Ishikawa (cell line): ENCODE data around the gene APOOL.

ENCODE experiments used
- CEBPB ChIP-seq: IDR thresholded peaks from 2 replicates; pipeline ENCODE4 v1.6.1; 2012
- CREB1 ChIP-seq: IDR thresholded peaks from 2 replicates; pipeline ENCODE4 v1.6.1; 2012; ENCODE audit warnings: low read depth
- EGR1 ChIP-seq: IDR thresholded peaks from 2 replicates; pipeline ENCODE4 v1.6.1; 2012
- EP300 ChIP-seq: IDR thresholded peaks from 2 replicates; pipeline ENCODE4 v1.6.1; 2012; ENCODE audit warnings: borderline replicate concordance
- FOXM1 ChIP-seq: IDR thresholded peaks from 2 replicates; pipeline ENCODE4 v1.6.1; 2012; ENCODE audit warnings: low read depth, borderline replicate concordance
- NFIC ChIP-seq: IDR thresholded peaks from 2 replicates; pipeline ENCODE4 v1.6.1; 2012
- RAD21 ChIP-seq: IDR thresholded peaks from 2 replicates; pipeline ENCODE4 v1.6.1; 2012; ENCODE audit warnings: low read depth
- TAF1 ChIP-seq: IDR thresholded peaks from 2 replicates; pipeline ENCODE4 v1.6.1; 2012; ENCODE audit warnings: low read depth, mild to moderate bottlenecking
- TCF12 ChIP-seq: IDR thresholded peaks from 2 replicates; pipeline ENCODE4 v1.6.1; 2012; ENCODE audit warnings: low read depth
- TEAD4 ChIP-seq: IDR thresholded peaks from 2 replicates; pipeline ENCODE4 v1.6.1; 2012
- YY1 ChIP-seq: IDR thresholded peaks from 2 replicates; pipeline ENCODE4 v1.6.1; 2012; ENCODE audit warnings: low read depth
- ZBTB7A ChIP-seq: IDR thresholded peaks from 2 replicates; pipeline ENCODE4 v1.6.1; 2012; ENCODE audit warnings: low read depth
- TF ChIP-seq, protein P1 (sequence below): IDR thresholded peaks from 2 replicates; pipeline ENCODE4 v1.6.1; 2012
- TF ChIP-seq, protein P2 (sequence below): IDR thresholded peaks from 2 replicates; pipeline ENCODE4 v1.6.1; 2012
- TF ChIP-seq, protein P3 (sequence below): IDR thresholded peaks from 2 replicates; pipeline ENCODE4 v1.6.1; 2012; ENCODE audit warnings: low read depth, mild to moderate bottlenecking

The APOOL gene, protein sequence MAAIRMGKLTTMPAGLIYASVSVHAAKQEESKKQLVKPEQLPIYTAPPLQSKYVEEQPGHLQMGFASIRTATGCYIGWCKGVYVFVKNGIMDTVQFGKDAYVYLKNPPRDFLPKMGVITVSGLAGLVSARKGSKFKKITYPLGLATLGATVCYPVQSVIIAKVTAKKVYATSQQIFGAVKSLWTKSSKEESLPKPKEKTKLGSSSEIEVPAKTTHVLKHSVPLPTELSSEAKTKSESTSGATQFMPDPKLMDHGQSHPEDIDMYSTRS

DNA sequence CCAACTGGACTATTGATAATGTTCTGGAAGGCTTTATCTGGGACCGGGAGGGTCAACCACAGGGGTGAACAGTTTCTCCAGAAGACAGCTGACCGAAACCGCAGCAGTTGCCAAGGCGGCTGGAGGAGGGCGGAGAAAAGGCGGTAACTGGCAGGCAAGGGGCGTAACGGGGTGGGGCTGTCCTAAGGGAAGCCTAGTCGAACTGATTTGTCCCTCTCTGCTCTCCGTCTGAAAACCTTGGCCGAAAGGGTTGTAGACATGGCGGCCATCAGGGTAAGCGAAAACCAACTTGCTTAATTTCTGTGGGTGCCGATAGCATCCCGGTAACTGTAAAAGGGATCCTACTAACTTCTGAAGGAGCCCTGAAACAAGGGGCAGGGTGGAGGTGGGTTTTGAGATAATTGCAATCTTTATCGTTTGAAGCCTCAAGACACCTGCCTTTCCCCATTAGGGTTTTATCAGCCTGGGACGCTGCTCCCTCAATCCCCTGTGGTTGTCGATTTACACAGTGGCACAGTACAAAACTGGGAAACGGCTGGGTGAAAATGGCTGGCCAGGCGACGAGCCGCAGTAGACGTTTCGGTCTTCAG lies at the start of gene APOOL:
TSS of gene APOOL (plus strand) at position 223 of the 590 bp plus-strand sequence. CDS start at position 259, 36 bp downstream.
- TF ChIP-seq ZBTB7A (no peak), YY1 (peak; percentile 89), TAF1 (peak; percentile 56; the same call in 1 of the 2 replicates)

DNA sequence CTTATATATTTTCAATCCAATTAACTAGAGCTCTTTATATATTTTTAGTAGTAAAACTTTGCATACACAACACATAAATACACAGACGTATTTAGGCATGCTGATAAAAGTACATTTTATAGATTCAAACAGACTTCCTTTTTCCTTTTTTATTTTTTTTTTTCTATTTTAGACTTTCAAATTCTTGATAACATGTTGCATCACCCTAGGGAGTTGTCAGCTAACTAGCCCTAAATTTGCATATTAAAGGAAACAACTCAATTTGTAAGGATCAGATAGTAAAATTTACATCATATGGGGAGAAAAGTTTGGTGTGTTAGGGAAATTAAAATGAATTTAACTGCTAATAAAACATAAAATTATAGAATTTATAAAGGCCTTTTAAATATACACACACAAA lies 47.4 kb upstream of the APOOL start:
- TF ChIP-seq TCF12 (no peak), CREB1 (no peak), FOXM1 (no peak), TEAD4 (no peak), RAD21 (no peak), EGR1 (no peak), EP300 (no peak), CEBPB (no peak), NFIC (no peak), TAF1 (no peak), ZBTB7A (no peak), YY1 (no peak)
- TF ChIP-seq, protein P1, sequence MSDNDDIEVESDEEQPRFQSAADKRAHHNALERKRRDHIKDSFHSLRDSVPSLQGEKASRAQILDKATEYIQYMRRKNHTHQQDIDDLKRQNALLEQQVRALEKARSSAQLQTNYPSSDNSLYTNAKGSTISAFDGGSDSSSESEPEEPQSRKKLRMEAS, result no peak
- TF ChIP-seq, protein P2, sequence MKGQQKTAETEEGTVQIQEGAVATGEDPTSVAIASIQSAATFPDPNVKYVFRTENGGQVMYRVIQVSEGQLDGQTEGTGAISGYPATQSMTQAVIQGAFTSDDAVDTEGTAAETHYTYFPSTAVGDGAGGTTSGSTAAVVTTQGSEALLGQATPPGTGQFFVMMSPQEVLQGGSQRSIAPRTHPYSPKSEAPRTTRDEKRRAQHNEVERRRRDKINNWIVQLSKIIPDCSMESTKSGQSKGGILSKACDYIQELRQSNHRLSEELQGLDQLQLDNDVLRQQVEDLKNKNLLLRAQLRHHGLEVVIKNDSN, result no peak
- TF ChIP-seq, protein P3, sequence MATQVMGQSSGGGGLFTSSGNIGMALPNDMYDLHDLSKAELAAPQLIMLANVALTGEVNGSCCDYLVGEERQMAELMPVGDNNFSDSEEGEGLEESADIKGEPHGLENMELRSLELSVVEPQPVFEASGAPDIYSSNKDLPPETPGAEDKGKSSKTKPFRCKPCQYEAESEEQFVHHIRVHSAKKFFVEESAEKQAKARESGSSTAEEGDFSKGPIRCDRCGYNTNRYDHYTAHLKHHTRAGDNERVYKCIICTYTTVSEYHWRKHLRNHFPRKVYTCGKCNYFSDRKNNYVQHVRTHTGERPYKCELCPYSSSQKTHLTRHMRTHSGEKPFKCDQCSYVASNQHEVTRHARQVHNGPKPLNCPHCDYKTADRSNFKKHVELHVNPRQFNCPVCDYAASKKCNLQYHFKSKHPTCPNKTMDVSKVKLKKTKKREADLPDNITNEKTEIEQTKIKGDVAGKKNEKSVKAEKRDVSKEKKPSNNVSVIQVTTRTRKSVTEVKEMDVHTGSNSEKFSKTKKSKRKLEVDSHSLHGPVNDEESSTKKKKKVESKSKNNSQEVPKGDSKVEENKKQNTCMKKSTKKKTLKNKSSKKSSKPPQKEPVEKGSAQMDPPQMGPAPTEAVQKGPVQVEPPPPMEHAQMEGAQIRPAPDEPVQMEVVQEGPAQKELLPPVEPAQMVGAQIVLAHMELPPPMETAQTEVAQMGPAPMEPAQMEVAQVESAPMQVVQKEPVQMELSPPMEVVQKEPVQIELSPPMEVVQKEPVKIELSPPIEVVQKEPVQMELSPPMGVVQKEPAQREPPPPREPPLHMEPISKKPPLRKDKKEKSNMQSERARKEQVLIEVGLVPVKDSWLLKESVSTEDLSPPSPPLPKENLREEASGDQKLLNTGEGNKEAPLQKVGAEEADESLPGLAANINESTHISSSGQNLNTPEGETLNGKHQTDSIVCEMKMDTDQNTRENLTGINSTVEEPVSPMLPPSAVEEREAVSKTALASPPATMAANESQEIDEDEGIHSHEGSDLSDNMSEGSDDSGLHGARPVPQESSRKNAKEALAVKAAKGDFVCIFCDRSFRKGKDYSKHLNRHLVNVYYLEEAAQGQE, result no peak

DNA sequence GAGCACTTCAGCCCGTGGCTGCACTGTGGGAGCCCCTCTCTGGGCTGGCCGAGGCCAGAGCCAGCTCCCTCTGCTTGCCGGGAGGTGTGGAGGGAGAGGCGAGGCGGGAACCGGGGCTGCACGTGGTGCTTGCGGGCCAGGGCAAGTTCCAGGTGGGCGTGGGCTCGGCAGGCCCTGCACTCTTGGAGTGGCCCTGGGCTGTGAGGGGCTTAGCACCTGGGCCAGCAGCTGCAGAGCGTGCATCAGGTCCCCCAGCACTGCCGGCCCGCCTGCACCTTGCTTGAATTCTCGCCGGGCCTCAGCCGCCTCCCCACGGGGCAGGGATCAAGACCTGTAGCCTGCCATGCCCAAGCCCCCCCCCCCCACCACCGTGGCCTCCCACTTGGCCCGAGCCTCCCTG lies 28.9 kb upstream of the APOOL start:
- TF ChIP-seq ZBTB7A, result no peak
- no peak for TF ChIP-seq FOXM1
- TF ChIP-seq, protein P3, result no peak
- no peak for TF ChIP-seq YY1
- TF ChIP-seq, protein P2, result no peak

DNA sequence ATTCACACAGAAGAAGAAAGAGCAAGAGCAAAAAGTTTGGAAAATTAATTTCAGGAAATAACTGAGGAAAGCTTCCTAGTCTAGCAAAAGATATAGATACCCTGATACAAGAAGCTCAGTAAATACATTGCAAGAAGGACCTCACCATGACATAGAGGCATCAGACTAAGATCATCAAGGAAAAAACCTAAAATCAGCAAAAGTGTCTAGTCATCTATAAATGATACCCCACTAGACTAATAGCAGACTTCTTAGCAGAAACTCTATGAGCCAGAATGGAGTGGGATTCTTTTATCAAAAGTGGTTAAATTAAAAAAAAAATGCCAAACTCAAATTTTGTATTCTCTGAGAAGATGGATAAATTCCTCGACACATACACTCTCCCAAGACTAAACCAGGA lies 10.5 kb upstream of the APOOL start:
- TF ChIP-seq EGR1 (no peak), TEAD4 (no peak), EP300 (no peak), FOXM1 (no peak)
- TF ChIP-seq, protein P3, result no peak
- TF ChIP-seq, protein P2, result no peak
